CD4-positive, alpha-beta T cell (primary cell): ENCODE results near the gene HACD4. TPM values are rescaled to one million over a fixed set of nuclear protein-coding genes. Genes with fewer than 3 reads are reported as not detected.
A peak's percentile ranks its signal among the peaks of the same experiment; 100 is the strongest.

Experiments used
- ATAC-seq: fragments of 200-7000 bp; cut with Tn5 transposase; one replicate; pipeline ENCODE4 v1.10.0; 2022; ENCODE audit warnings: mild to moderate bottlenecking; ENCODE audit not compliant: poor library complexity
- CTCF ChIA-PET: fragments of 350-600 bp; sonication (Branson Sonifier 250); formaldehyde crosslinking; loops from one replicate; lab custom pipeline; 2021; ENCODE audit warnings: antibody characterized with exemption, inconsistent platforms; lab: Charles Lee
- POLR2A ChIA-PET: fragments of 350-600 bp; sonication (Branson Sonifier 250); formaldehyde crosslinking; loops from one replicate; lab custom pipeline; 2021; ENCODE audit warnings: antibody characterized with exemption, inconsistent platforms; lab: Charles Lee
- DNase-seq, 14 experiments: peaks; one replicate each; pipeline ENCODE4 v3.0.0-alpha.2; 2013 to 2020; ENCODE audit warnings: mixed read lengths in 2 of 14
- H3K27ac ChIP-seq, 2 donors: one replicate each; pipeline versions ENCODE4 v1.5.1 to v1.7.0; 2013; ENCODE audit warnings: low read length in 2 of 2, low read depth in 1 of 2, mild to moderate bottlenecking in 1 of 2
- H3K27me3 ChIP-seq, 2 experiments: 1 replicate in 1 of 2; 2 replicates in 1 of 2; pipeline versions ENCODE4 v1.6.1 to v1.7.0; 2013; ENCODE audit warnings: low read length in 2 of 2, control low read depth in 1 of 2, mild to moderate bottlenecking in 1 of 2, moderate library complexity in 1 of 2; ENCODE audit not compliant: insufficient read depth in 2 of 2, control insufficient read depth in 1 of 2
- H3K36me3 ChIP-seq: one replicate; pipeline ENCODE4 v1.6.1; 2013; ENCODE audit warnings: low read length, control low read depth; ENCODE audit not compliant: insufficient read depth
- H3K4me1 ChIP-seq: one replicate; pipeline ENCODE4 v1.6.1; 2013; ENCODE audit warnings: low read length, control low read depth; ENCODE audit not compliant: insufficient read depth
- H3K4me3 ChIP-seq: one replicate; pipeline ENCODE4 v1.5.1; 2013; ENCODE audit warnings: mild to moderate bottlenecking, low read length, moderate library complexity
- H3K9me3 ChIP-seq, 2 experiments: 1 replicate in 1 of 2; 2 replicates in 1 of 2; pipeline versions ENCODE4 v1.6.1 to v1.7.0; 2013; ENCODE audit warnings: low read length in 2 of 2, mild to moderate bottlenecking in 2 of 2, control low read depth in 1 of 2, moderate library complexity in 1 of 2; ENCODE audit not compliant: control insufficient read depth in 1 of 2, insufficient read depth in 1 of 2
- H3K27ac Mint-ChIP-seq: one replicate; pipeline ENCODE4 v1.8.0; 2020; ENCODE audit warnings: mixed read lengths
- H3K27me3 Mint-ChIP-seq: one replicate; pipeline ENCODE4 v1.8.0; 2021; ENCODE audit warnings: mixed read lengths
- H3K36me3 Mint-ChIP-seq: one replicate; pipeline ENCODE4 v1.8.0; 2021; ENCODE audit warnings: low read depth, mixed read lengths
- H3K4me1 Mint-ChIP-seq: one replicate; pipeline ENCODE4 v1.8.0; 2021; ENCODE audit warnings: low read depth, mixed read lengths
- H3K4me3 Mint-ChIP-seq: one replicate; pipeline ENCODE4 v1.8.0; 2020; ENCODE audit warnings: mild to moderate bottlenecking, mixed read lengths
- H3K9me3 Mint-ChIP-seq: one replicate; pipeline ENCODE4 v1.8.0; 2020; ENCODE audit warnings: mixed read lengths
- CTCF ChIP-seq: fragments of 200-600 bp; IDR thresholded peaks from one replicate; pipeline ENCODE4 v1.8.0; 2022; ENCODE audit warnings: antibody characterized with exemption, mild to moderate bottlenecking
- intact Hi-C, 2 experiments: fragments of 100-400 bp; cut with DNase I in 1 of 2; cut with micrococcal nuclease in 1 of 2; formaldehyde crosslinking; loops; one replicate each; pipeline versions ENCODE4 v1.15.1 to v1.9.0; 2023 to 2025; cut with DNase I, micrococcal nuclease
- total RNA-seq, 174 experiments: library from RNA in 2 of 174; stranded (reverse) in 2 of 174; gene quantifications; one replicate each; pipeline ENCODE4 v1.2.3 and lab custom pipeline; 2021 to 2026

Gene HACD4
- total RNA-seq, 2 experiments from 2014 or later, result 5.9 to 6.5 TPM

- Histone ChIP-seq H3K9me3 (no peaks in the 10 kb centered on the region), H3K27ac (no peak overlapping the region), H3K4me1 (peaks cover 15% of the 10 kb centered on the region), H3K27me3 (no peaks in the 10 kb centered on the region), H3K4me3 (no peak overlapping the region), H3K36me3 (peaks cover 15% of the 10 kb centered on the region)
- no peaks in the 10 kb centered on the region for H3K9me3 Mint-ChIP-seq
- peaks cover 79% of the 10 kb centered on the region for H3K36me3 Mint-ChIP-seq
- no peak overlapping the region for H3K27ac Mint-ChIP-seq
- intact Hi-C loops, result no loop called here
- peaks cover 20% of the 10 kb centered on the region for H3K4me1 Mint-ChIP-seq
- no peak overlapping the region for H3K4me3 Mint-ChIP-seq
- no peak for ATAC-seq
- ChIA-PET POLR2A (no interaction called here), CTCF (no interaction called here)
- no peaks in the 10 kb centered on the region for H3K27me3 Mint-ChIP-seq
- TF ChIP-seq CTCF, result no peak
- DNase-seq, result no peak
Observed at GRCh38 chr9:20994486-20994885, 37.0 kb downstream of the HACD4 start.

GRCh38 chr9:20990867-20991266, 40.6 kb downstream of the HACD4 start:
- intact Hi-C loops, result no loop called here
- POLR2A ChIA-PET, result interaction anchor here (1.1 to 1.2 kb wide), 2 partner anchors 10 to 40 kb away, joined by 3 read pairs; partner anchors contain the start of gene HACD4
- ATAC-seq, result no peak

GRCh38 chr9:20989923-20990341, 41.5 kb downstream of the HACD4 start:
- Mint-ChIP-seq H3K36me3 (peaks cover 82% of the 10 kb centered on the region), H3K9me3 (no peaks in the 10 kb centered on the region), H3K27me3 (no peaks in the 10 kb centered on the region), H3K27ac (no peak overlapping the region), H3K4me1 (no peaks in the 10 kb centered on the region), H3K4me3 (no peak overlapping the region)
- no peak for TF ChIP-seq CTCF
- ATAC-seq (no peak), DNase-seq (no peak)
- H3K36me3 ChIP-seq, result peaks cover 21% of the 10 kb centered on the region
- H3K4me3 ChIP-seq, result no peak overlapping the region
- peaks cover 3% of the 10 kb centered on the region for H3K4me1 ChIP-seq
- POLR2A ChIA-PET, result no interaction called here
- H3K27me3 ChIP-seq, result no peaks in the 10 kb centered on the region
- CTCF ChIA-PET, result interaction anchor here (0.7 kb wide), 1 partner anchor 32 kb away, joined by 3 read pairs; no protein-coding TSS in a partner anchor
- H3K9me3 ChIP-seq, result no peaks in the 10 kb centered on the region
- H3K27ac ChIP-seq, result no peak overlapping the region
- intact Hi-C loops, result no loop called here

More at GRCh38 chr9:20990867-20991266, 40.6 kb downstream of the HACD4 start:
- DNase-seq, result peak in 3 of 14 experiments; percentile 30 to 48 (median 31)
- Histone ChIP-seq H3K4me1 (peaks cover 3% of the 10 kb centered on the region), H3K36me3 (peaks cover 21% of the 10 kb centered on the region), H3K4me3 (no peak overlapping the region), H3K27ac (no peak overlapping the region), H3K9me3 (no peaks in the 10 kb centered on the region), H3K27me3 (no peaks in the 10 kb centered on the region)
- H3K27me3 Mint-ChIP-seq, result no peaks in the 10 kb centered on the region
- no peaks in the 10 kb centered on the region for H3K4me1 Mint-ChIP-seq
- CTCF ChIA-PET, result no interaction called here
- H3K9me3 Mint-ChIP-seq, result no peaks in the 10 kb centered on the region
- no peak overlapping the region for H3K4me3 Mint-ChIP-seq
- no peak overlapping the region for H3K27ac Mint-ChIP-seq
- peaks cover 86% of the 10 kb centered on the region for H3K36me3 Mint-ChIP-seq
- no peak for TF ChIP-seq CTCF
